NB4 (cell line): ENCODE results near the gene ITPK1.

Source experiments
- CTCF ChIP-seq: IDR thresholded peaks from one replicate; pipeline ENCODE4 v1.5.1; 2012; ENCODE audit warnings: low read depth, low read length
- MYC ChIP-seq: IDR thresholded peaks from 2 replicates; pipeline ENCODE4 v1.6.1; 2011; ENCODE audit warnings: low read depth, low read length

- TF ChIP-seq CTCF (no peak), MYC (no peak)
These were observed 74.7 kb downstream of the ITPK1 start for GRCh38 chr14:93040982-93041381.
